OCI-LY3 (cell line): ENCODE data around the gene GLRX2.

Source experiments
- H2AFZ ChIP-seq: fragments of 200-600, 300-600 bp; shearing (Covaris generic); 2 replicates; pipeline ENCODE4 v1.6.0; 2014; ENCODE audit warnings: antibody characterized with exemption, low read depth, low read length
- H3K27ac ChIP-seq: fragments of 200-600, 300-600 bp; sonication (generic); 2 replicates; pipeline ENCODE4 v1.5.1; 2014; ENCODE audit warnings: mild to moderate bottlenecking, low read length, moderate library complexity, mixed read lengths
- H3K27me3 ChIP-seq: fragments of 200-600, 300-600 bp; sonication (generic); 2 replicates; pipeline ENCODE4 v1.6.1; 2014; ENCODE audit warnings: low read depth, low read length, mixed read lengths
- H3K36me3 ChIP-seq: fragments of 200-600, 300-600 bp; sonication (generic); replicated peaks from 2 replicates; pipeline ENCODE3; 2014; ENCODE audit warnings: low read depth, low read length, mixed read lengths
- H3K4me1 ChIP-seq: fragments of 300-600, 200-600 bp; sonication (generic); 2 replicates; pipeline ENCODE4 v1.6.1; 2014; ENCODE audit warnings: low read length, mixed read lengths
- H3K4me2 ChIP-seq: fragments of 200-600, 300-600 bp; sonication (generic); 2 replicates; pipeline ENCODE4 v1.6.1; 2014; ENCODE audit warnings: low read length, mixed read lengths
- H3K4me3 ChIP-seq: fragments of 300-600, 200-600 bp; sonication (generic); 2 replicates; pipeline ENCODE4 v1.5.1; 2014; ENCODE audit warnings: antibody characterized with exemption, mild to moderate bottlenecking, low read length, moderate library complexity
- H3K79me2 ChIP-seq: fragments of 300-600, 200-600 bp; shearing (Covaris generic); 2 replicates; pipeline ENCODE4 v1.6.1; 2014; ENCODE audit warnings: mild to moderate bottlenecking, low read length, mixed read lengths
- H3K9ac ChIP-seq: fragments of 300-600, 200-600 bp; shearing (Covaris generic); 2 replicates; pipeline ENCODE4 v1.6.0; 2014; ENCODE audit warnings: mild to moderate bottlenecking, low read length, moderate library complexity
- H3K9me3 ChIP-seq: fragments of 200-600, 300-600 bp; shearing (Covaris generic); 2 replicates; pipeline ENCODE4 v1.6.1; 2014; ENCODE audit warnings: low read length, mixed read lengths; ENCODE audit not compliant: insufficient read depth
- H4K20me1 ChIP-seq: fragments of 200-600, 300-600 bp; sonication (generic); 2 replicates; pipeline ENCODE4 v1.6.1; 2016; ENCODE audit warnings: low read length, mixed read lengths; ENCODE audit not compliant: insufficient read depth
- CTCF ChIP-seq: fragments of 200-600, 300-600 bp; sonication (generic); IDR thresholded peaks from 2 replicates; pipeline ENCODE4 v1.5.1; 2014; ENCODE audit warnings: antibody characterized with exemption, low read length, low read depth
- EZH2phosphoT487 ChIP-seq: fragments of 200-600 bp; shearing (Covaris generic); IDR thresholded peaks from 2 replicates; pipeline ENCODE4 v1.6.1; 2018; ENCODE audit warnings: antibody characterized with exemption, mixed run types, low read depth

Gene GLRX2

DNA sequence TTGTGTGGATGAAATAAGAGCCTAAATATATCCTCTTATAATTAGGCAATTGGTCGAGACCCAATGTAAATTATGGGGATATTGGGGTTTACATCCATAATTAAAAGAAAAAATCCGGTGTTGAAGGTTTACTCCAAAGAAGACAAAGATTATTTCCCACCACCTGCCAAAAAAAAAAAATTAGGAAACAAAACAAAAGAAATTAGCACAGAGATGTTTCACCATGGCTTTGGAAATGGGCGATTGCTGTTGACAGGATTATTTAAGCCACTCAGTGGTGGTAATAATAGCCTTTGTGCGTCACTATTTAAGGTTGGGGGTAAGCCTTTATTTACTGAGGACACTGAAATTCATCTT lies 585 bp upstream of the GLRX2 start:
- Histone ChIP-seq H4K20me1 (peaks cover 5% of the 10 kb centered on the region; the same call in 1 of the 2 replicates), H3K9ac (peak overlapping the region; percentile 72), H3K4me1 (peaks cover 11% of the 10 kb centered on the region), H3K27ac (no peak overlapping the region), H3K79me2 (peaks cover 15% of the 10 kb centered on the region), H3K4me2 (peak overlapping the region; percentile 65), H3K27me3 (no peaks in the 10 kb centered on the region), H2AFZ (peak overlapping the region; percentile 68), H3K36me3 (no peaks in the 10 kb centered on the region), H3K4me3 (peak overlapping the region; percentile 89), H3K9me3 (no peaks in the 10 kb centered on the region)
- TF ChIP-seq CTCF (no peak), EZH2phosphoT487 (no peak)

- Histone ChIP-seq H4K20me1 (peaks cover 5% of the 10 kb centered on the region; the same call in 1 of the 2 replicates), H3K9me3 (no peaks in the 10 kb centered on the region), H2AFZ (peak overlapping the region; percentile 88), H3K4me3 (peak overlapping the region; percentile 89), H3K4me1 (peaks cover 11% of the 10 kb centered on the region), H3K4me2 (peak overlapping the region; percentile 91), H3K27me3 (no peaks in the 10 kb centered on the region), H3K27ac (no peak overlapping the region), H3K9ac (peak overlapping the region; percentile 72), H3K36me3 (peaks cover 9% of the 10 kb centered on the region), H3K79me2 (peaks cover 15% of the 10 kb centered on the region)
- TF ChIP-seq CTCF: no peak
- no peak for TF ChIP-seq EZH2phosphoT487
Observed at GRCh38 chr1:193104502-193104906, 710 bp downstream of the GLRX2 start.

- H4K20me1 ChIP-seq: peaks cover 5% of the 10 kb centered on the region; the same call in 1 of the 2 replicates
- peak overlapping the region; percentile 88 for H2AFZ ChIP-seq
- H3K9me3 ChIP-seq: no peaks in the 10 kb centered on the region
- H3K27me3 ChIP-seq: no peaks in the 10 kb centered on the region
- no peak for TF ChIP-seq EZH2phosphoT487
- TF ChIP-seq CTCF: no peak
- peak overlapping the region; percentile 72 for H3K9ac ChIP-seq
- H3K4me3 ChIP-seq: peak overlapping the region; percentile 89
- no peak overlapping the region for H3K27ac ChIP-seq
- H3K79me2 ChIP-seq: peaks cover 15% of the 10 kb centered on the region
- H3K4me1 ChIP-seq: peaks cover 11% of the 10 kb centered on the region
- peaks cover 9% of the 10 kb centered on the region for H3K36me3 ChIP-seq
- peak overlapping the region; percentile 91 for H3K4me2 ChIP-seq
Observed at GRCh38 chr1:193103759-193104501, 1.3 kb downstream of the GLRX2 start.

DNA sequence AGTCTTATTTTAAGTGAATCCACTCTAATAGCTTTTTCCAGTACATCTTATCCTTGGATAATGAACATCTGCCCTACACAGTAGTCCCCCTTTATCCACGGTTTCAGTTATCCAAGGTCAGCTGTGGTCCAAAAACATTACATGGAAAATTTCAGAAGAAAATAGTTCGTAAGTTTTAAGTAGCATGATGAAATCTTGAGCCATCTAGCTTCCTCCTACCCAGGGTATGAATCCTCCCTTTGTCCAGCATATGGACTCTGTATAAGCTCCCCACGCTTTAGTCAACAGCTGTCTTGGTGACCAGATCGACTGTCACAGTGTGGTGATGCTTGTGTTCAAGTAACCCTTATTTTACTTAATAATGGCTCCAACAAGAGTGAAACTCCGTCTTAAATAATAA lies 2.6 kb downstream of the GLRX2 start:
- TF ChIP-seq CTCF (no peak), EZH2phosphoT487 (no peak)
- Histone ChIP-seq H3K36me3 (peaks cover 9% of the 10 kb centered on the region), H4K20me1 (peaks cover 5% of the 10 kb centered on the region; the same call in 1 of the 2 replicates), H3K4me3 (no peak overlapping the region), H3K27ac (no peak overlapping the region), H2AFZ (no peak overlapping the region), H3K9ac (no peak overlapping the region), H3K4me1 (peaks cover 11% of the 10 kb centered on the region), H3K4me2 (no peak overlapping the region), H3K27me3 (no peaks in the 10 kb centered on the region), H3K9me3 (no peaks in the 10 kb centered on the region), H3K79me2 (peaks cover 15% of the 10 kb centered on the region)
